GM12874 (cell line): ENCODE results near the gene GDA.

Source experiments
- TF ChIP-seq, protein P1 (sequence below): IDR thresholded peaks from 2 replicates; pipeline ENCODE4 v1.5.1; 2011; ENCODE audit warnings: low read depth, mild to moderate bottlenecking, control low read depth, low read length, moderate library complexity; ENCODE audit not compliant: insufficient read depth

The GDA gene

DNA sequence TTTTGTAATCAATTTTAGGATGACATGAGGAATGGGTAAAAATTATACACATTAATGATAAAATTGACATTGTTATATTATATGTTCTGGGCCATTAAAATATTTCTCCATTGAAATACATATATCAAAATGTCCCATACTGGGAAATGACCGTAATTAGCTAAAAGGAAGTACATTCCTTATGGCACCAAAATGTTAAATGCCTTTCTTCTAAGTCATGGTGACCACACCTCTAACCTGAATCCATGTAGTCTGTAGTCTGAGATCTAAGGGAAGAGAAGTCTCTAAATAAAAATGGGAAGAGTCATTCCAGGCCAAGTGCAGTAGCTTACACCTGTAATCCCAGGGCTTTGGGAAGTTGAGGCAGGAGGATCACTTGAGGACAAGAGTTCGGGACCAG, 10.0 kb upstream of the GDA start:
- TF ChIP-seq, protein P1, sequence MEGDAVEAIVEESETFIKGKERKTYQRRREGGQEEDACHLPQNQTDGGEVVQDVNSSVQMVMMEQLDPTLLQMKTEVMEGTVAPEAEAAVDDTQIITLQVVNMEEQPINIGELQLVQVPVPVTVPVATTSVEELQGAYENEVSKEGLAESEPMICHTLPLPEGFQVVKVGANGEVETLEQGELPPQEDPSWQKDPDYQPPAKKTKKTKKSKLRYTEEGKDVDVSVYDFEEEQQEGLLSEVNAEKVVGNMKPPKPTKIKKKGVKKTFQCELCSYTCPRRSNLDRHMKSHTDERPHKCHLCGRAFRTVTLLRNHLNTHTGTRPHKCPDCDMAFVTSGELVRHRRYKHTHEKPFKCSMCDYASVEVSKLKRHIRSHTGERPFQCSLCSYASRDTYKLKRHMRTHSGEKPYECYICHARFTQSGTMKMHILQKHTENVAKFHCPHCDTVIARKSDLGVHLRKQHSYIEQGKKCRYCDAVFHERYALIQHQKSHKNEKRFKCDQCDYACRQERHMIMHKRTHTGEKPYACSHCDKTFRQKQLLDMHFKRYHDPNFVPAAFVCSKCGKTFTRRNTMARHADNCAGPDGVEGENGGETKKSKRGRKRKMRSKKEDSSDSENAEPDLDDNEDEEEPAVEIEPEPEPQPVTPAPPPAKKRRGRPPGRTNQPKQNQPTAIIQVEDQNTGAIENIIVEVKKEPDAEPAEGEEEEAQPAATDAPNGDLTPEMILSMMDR = no peak

DNA sequence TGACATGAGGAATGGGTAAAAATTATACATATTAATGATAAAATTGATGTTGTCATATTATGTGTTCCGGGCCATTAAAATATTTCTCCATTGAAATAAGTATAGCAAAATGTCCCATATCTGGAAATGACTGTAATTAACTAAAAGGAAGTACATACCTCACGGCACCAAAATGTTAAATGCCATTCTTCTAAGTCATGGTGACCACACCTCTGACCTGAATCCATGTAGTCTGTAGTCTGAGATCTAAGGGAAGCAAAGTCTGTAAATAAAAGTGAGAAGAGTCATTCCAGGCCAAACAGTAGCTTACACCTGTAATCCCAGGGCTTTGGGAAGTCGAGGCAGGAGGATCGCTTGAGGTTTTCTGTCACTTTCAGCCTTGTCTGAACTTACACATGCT, 8.7 kb upstream of the GDA start:
- TF ChIP-seq, protein P1 = no peak

DNA sequence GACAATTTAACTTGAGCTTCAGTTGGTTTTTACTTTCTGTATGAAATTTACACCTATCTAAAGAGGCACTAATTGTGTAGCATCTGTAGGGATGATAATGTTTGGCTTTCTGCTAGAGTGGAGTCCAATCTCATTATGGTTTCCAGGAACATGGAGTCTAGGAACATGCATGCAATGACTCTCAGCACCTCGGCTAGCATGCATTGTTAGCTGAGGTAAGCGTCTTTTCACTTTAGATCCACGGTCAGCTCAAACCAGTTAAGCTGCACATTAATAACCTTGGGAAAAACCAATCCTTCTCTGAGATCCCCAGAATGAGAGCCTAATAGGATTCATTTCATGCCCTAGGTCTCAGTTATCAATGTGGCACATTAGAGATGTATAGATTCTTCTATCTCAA, 7.8 kb upstream of the GDA start:
- TF ChIP-seq, protein P1 = no peak

DNA sequence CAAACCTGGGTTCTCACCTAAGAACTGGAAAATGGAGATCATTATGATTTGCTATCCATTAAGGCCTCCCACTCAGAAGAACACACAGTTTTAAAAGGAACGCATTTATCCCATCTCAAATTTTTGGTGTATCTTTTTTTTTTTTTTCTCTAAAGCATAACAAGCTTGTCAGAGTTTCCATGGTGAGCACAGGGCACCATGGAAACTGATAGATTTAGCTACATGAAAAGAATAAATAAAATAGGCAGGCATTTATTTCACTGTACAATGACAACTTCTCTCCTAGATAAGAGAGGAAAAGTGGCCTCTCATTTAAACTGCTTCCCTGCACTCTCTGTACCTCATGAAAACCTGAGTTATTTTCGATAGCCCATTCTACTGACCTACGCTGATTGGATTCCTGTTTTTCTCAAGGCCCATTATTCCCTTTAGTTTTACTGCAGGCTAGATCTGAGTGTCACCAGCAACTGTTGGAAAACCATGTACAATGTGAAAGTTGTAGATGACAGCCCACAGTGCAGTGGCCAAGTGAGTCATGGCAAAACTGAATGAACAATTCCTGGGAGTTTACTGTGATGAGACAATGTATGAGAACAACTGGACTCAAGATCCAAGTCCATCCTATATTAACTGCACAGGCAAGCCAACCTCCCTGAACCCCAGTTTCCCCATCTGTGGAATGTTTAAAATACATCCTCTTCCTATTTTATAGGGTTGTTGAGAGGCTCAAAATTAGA, 4.3 kb upstream of the GDA start:
- TF ChIP-seq, protein P1 = no peak

DNA sequence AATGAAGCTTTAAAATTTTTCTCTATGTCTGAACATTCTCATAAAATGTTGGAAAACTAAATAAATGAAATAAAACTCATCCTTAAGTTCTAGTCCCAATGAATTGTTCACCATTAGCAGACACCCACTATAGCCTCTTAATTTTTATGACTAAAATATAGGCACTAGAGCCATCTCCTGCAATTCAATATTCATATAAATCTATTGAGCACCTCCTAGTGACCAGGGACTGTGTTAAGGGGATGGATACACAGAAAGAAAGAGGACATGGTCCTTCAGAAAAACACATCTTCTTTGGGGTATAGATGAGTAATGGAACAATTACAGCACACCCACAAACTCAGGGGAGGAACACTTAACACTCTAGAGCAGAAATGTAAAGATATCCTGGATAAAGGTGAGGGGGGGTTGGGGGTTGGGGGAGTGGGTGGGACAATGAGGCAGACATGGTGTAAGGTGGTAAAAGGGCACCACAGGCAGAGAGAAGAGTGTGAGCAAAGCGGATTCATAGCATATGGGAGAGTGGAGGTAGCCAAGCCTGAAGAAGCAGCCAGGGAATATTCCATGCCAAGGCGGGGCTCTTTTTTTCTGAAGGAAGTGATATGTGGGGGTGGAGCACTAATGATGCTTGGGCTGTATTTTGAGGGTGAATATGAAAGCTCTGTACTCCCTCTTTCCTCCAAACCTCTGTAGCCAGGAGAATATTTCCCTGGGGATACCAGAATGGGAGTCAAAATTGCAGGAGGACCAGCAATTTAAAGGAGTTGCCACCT, 3.3 kb upstream of the GDA start:
- TF ChIP-seq, protein P1 = no peak

DNA sequence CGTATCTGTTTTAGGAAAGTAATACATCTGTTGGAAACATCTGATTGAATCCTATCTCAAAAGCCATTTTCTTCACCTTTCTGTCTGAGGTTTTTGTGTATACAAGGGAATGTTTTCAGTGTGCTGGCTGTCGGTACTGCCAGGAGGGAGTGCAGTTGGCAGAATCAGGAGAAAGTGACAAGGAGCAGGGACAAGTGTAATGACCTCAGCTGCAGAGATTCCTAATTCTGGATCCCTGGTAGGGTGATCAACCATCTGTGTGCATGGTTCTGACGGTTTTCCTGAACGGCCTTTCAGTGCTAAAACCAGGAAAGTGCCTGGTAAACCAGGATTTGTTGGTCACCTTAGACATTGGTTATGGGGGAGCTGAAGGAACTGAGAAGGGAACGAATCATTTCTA, 1.6 kb upstream of the GDA start:
- TF ChIP-seq, protein P1 = no peak

DNA sequence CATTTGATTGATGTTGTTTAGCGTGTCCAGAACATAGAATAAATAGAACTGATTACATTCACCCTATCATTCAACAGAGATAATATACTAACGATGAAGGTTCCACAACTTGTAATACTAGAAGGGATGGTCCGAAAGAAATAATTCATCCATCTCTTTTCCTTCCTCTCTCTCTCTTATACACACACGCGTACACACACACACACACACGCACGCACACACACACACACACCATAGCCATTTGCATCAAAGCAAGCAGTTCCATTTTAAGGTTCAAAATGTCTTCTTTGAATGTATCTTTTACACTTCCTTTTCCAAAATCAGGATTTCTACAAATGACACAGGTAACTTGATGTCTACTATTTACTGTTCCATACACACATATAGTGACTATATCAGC, 887 bp downstream of the GDA start:
- TF ChIP-seq, protein P1 = no peak
